Measurements from ENCODE around the gene TCEAL9.

TCEAL9 gene

GRCh38 chrX:103372886-103373285 lies 16.6 kb downstream of the TCEAL9 start:
- Histone ChIP-seq H4K91ac (ENCODE audit: low read depth, low read length) (no peak overlapping the region), H3K27ac (ENCODE audit: low read depth, low read length) (no peak overlapping the region), H3K14ac (ENCODE audit: low read length) (no peak overlapping the region), H3K79me1 (ENCODE audit: low read length) (peaks cover 10% of the 10 kb centered on the region), H2BK120ac (ENCODE audit: insufficient read depth, low read length, poor library complexity) (no peak overlapping the region), H2AK5ac (ENCODE audit: low read length) (no peak overlapping the region), H3K23ac (ENCODE audit: low read length) (no peak overlapping the region), H3K36me3 (ENCODE audit: control insufficient read depth in 1 of 2, insufficient read depth in 2 of 2, low read length in 2 of 2) (peaks cover 0 to 2% of the 10 kb centered on the region in 2 experiments), H3K79me2 (ENCODE audit: control insufficient read depth, insufficient read depth, low read length, poor library complexity) (peaks cover 9% of the 10 kb centered on the region), H2AFZ (ENCODE audit: insufficient read depth, low read length, poor library complexity) (no peak overlapping the region), H3K4me3 (ENCODE audit: low read depth, low read length) (no peak overlapping the region), H3K4me1 (ENCODE audit: control insufficient read depth in 1 of 2, insufficient read depth in 2 of 2, low read length in 2 of 2) (no peaks in the 10 kb centered on the region), H3K9me3 (ENCODE audit: insufficient read depth, low read depth, low read length) (no peaks in the 10 kb centered on the region), H3K27me3 (ENCODE audit: insufficient read depth, low read length) (no peaks in the 10 kb centered on the region), H3K9ac (ENCODE audit: low read length) (no peak overlapping the region), H2BK12ac (ENCODE audit: low read length) (no peak overlapping the region), H4K8ac (ENCODE audit: low read depth, low read length) (no peak overlapping the region), H3K4me2 (ENCODE audit: low read length) (no peak overlapping the region), H3K18ac (ENCODE audit: low read length) (no peak overlapping the region), H4K12ac (ENCODE audit: low read depth, low read length) (no peak overlapping the region), H2BK5ac (ENCODE audit: low read depth, low read length, poor library complexity) (no peak overlapping the region), H3K4ac (ENCODE audit: low read depth, low read length) (no peak overlapping the region)
- no peak for DNase-seq
- WGBS (ENCODE audit: extremely low coverage, insufficient coverage, insufficient read length): no CpG with 5 or more reads among the region's 2 CpGs

GRCh38 chrX:103373581-103373980 lies 17.3 kb downstream of the TCEAL9 start:
- H3K4me3 ChIP-seq (ENCODE audit: low read depth, low read length): no peak overlapping the region
- peaks cover 9% of the 10 kb centered on the region for H3K79me2 ChIP-seq (ENCODE audit: control insufficient read depth, insufficient read depth, low read length, poor library complexity)
- H2AFZ ChIP-seq (ENCODE audit: insufficient read depth, low read length, poor library complexity): no peak overlapping the region
- H2AK5ac ChIP-seq (ENCODE audit: low read length): no peak overlapping the region
- H3K4me2 ChIP-seq (ENCODE audit: low read length): no peak overlapping the region
- H3K4ac ChIP-seq (ENCODE audit: low read depth, low read length): no peak overlapping the region
- DNase-seq: no peak
- no peak overlapping the region for H3K9ac ChIP-seq (ENCODE audit: low read length)
- H3K36me3 ChIP-seq (ENCODE audit: control insufficient read depth in 1 of 2, insufficient read depth in 2 of 2, low read length in 2 of 2): peaks cover under 1 to 3% of the 10 kb centered on the region in 2 experiments
- H3K79me1 ChIP-seq (ENCODE audit: low read length): peaks cover 10% of the 10 kb centered on the region
- H3K23ac ChIP-seq (ENCODE audit: low read length): no peak overlapping the region
- no peak overlapping the region for H3K27ac ChIP-seq (ENCODE audit: low read depth, low read length)
- H3K27me3 ChIP-seq (ENCODE audit: insufficient read depth, low read length): no peaks in the 10 kb centered on the region
- H3K9me3 ChIP-seq (ENCODE audit: insufficient read depth, low read depth, low read length): no peaks in the 10 kb centered on the region
- H3K4me1 ChIP-seq (ENCODE audit: control insufficient read depth in 1 of 2, insufficient read depth in 2 of 2, low read length in 2 of 2): no peaks in the 10 kb centered on the region
- H2BK5ac ChIP-seq (ENCODE audit: low read depth, low read length, poor library complexity): no peak overlapping the region
- no CpG with 5 or more reads among the region's 3 CpGs for WGBS (ENCODE audit: extremely low coverage, insufficient coverage, insufficient read length)
- H4K91ac ChIP-seq (ENCODE audit: low read depth, low read length): no peak overlapping the region
- H4K8ac ChIP-seq (ENCODE audit: low read depth, low read length): no peak overlapping the region
- no peak overlapping the region for H3K18ac ChIP-seq (ENCODE audit: low read length)
- H2BK120ac ChIP-seq (ENCODE audit: insufficient read depth, low read length, poor library complexity): no peak overlapping the region
- no peak overlapping the region for H3K14ac ChIP-seq (ENCODE audit: low read length)
- H4K12ac ChIP-seq (ENCODE audit: low read depth, low read length): no peak overlapping the region
- no peak overlapping the region for H2BK12ac ChIP-seq (ENCODE audit: low read length)

GRCh38 chrX:103376118-103376978 lies 20.0 kb downstream of the TCEAL9 start, which contains the start of gene BEX3:
Gene BEX3, plus strand, starts transcription at chrX:103376538. Its CDS starts 984 bp downstream, at chrX:103377522.
- Histone ChIP-seq H4K8ac (ENCODE audit: low read depth, low read length) (peak within 1 kb of the TSS; percentile 94), H3K4me2 (ENCODE audit: low read length) (peak within 1 kb of the TSS; percentile 83), H3K27me3 (ENCODE audit: insufficient read depth, low read length) (no peaks in the 10 kb centered on the region), H3K9me3 (ENCODE audit: insufficient read depth, low read depth, low read length) (no peaks in the 10 kb centered on the region), H2BK120ac (ENCODE audit: insufficient read depth, low read length, poor library complexity) (peak within 1 kb of the TSS; percentile 94), H3K18ac (ENCODE audit: low read length) (peak within 1 kb of the TSS; percentile 92), H2BK5ac (ENCODE audit: low read depth, low read length, poor library complexity) (peak within 1 kb of the TSS; percentile 95), H2AFZ (ENCODE audit: insufficient read depth, low read length, poor library complexity) (peak within 1 kb of the TSS; percentile 93), H3K4me3 (ENCODE audit: low read depth, low read length) (peak within 1 kb of the TSS; percentile 86), H4K91ac (ENCODE audit: low read depth, low read length) (peak within 1 kb of the TSS; percentile 94), H4K12ac (ENCODE audit: low read depth, low read length) (peak within 1 kb of the TSS; percentile 94), H3K4me1 (ENCODE audit: control insufficient read depth in 1 of 2, insufficient read depth in 2 of 2, low read length in 2 of 2) (no peaks in the 10 kb centered on the region), H3K27ac (ENCODE audit: low read depth, low read length) (peak within 1 kb of the TSS; percentile 75), H3K9ac (ENCODE audit: low read length) (peak within 1 kb of the TSS; percentile 96), H3K23ac (ENCODE audit: low read length) (no peak within 1 kb of the TSS), H3K4ac (ENCODE audit: low read depth, low read length) (peak within 1 kb of the TSS; percentile 98), H3K79me1 (ENCODE audit: low read length) (peaks cover 10% of the 10 kb centered on the region), H3K14ac (ENCODE audit: low read length) (peak within 1 kb of the TSS; percentile 99), H2BK12ac (ENCODE audit: low read length) (no peak within 1 kb of the TSS), H3K79me2 (ENCODE audit: control insufficient read depth, insufficient read depth, low read length, poor library complexity) (peaks cover 9% of the 10 kb centered on the region), H2AK5ac (ENCODE audit: low read length) (peak within 1 kb of the TSS; percentile 77), H3K36me3 (ENCODE audit: control insufficient read depth in 1 of 2, insufficient read depth in 2 of 2, low read length in 2 of 2) (peaks cover 3% of the 10 kb centered on the region in 2 experiments)
- DNase-seq: peak in 1 of 2 donors; percentile 31
- WGBS (ENCODE audit: extremely low coverage, insufficient coverage, insufficient read length): no CpG with 5 or more reads among the region's 62 CpGs

GRCh38 chrX:103376979-103377324 lies 20.6 kb downstream of the TCEAL9 start:
- Histone ChIP-seq H3K27ac (ENCODE audit: low read depth, low read length) (peak overlapping the region; percentile 75), H4K91ac (ENCODE audit: low read depth, low read length) (no peak overlapping the region), H3K23ac (ENCODE audit: low read length) (no peak overlapping the region), H4K8ac (ENCODE audit: low read depth, low read length) (peak overlapping the region; percentile 65), H3K4ac (ENCODE audit: low read depth, low read length) (no peak overlapping the region), H3K9me3 (ENCODE audit: insufficient read depth, low read depth, low read length) (no peaks in the 10 kb centered on the region), H3K18ac (ENCODE audit: low read length) (peak overlapping the region; percentile 92), H3K4me1 (ENCODE audit: control insufficient read depth in 1 of 2, insufficient read depth in 2 of 2, low read length in 2 of 2) (no peaks in the 10 kb centered on the region), H3K36me3 (ENCODE audit: control insufficient read depth in 1 of 2, insufficient read depth in 2 of 2, low read length in 2 of 2) (peaks cover 3% of the 10 kb centered on the region in 2 experiments), H2BK12ac (ENCODE audit: low read length) (no peak overlapping the region), H4K12ac (ENCODE audit: low read depth, low read length) (peak overlapping the region; percentile 62), H3K14ac (ENCODE audit: low read length) (peak overlapping the region; percentile 77), H3K4me3 (ENCODE audit: low read depth, low read length) (peak overlapping the region; percentile 86), H3K4me2 (ENCODE audit: low read length) (peak overlapping the region; percentile 83), H3K27me3 (ENCODE audit: insufficient read depth, low read length) (no peaks in the 10 kb centered on the region), H2AFZ (ENCODE audit: insufficient read depth, low read length, poor library complexity) (no peak overlapping the region), H2AK5ac (ENCODE audit: low read length) (no peak overlapping the region), H2BK5ac (ENCODE audit: low read depth, low read length, poor library complexity) (peak overlapping the region; percentile 56), H3K9ac (ENCODE audit: low read length) (peak overlapping the region; percentile 78), H2BK120ac (ENCODE audit: insufficient read depth, low read length, poor library complexity) (no peak overlapping the region), H3K79me2 (ENCODE audit: control insufficient read depth, insufficient read depth, low read length, poor library complexity) (peaks cover 9% of the 10 kb centered on the region), H3K79me1 (ENCODE audit: low read length) (peaks cover 10% of the 10 kb centered on the region)
- no CpG with 5 or more reads among the region's 19 CpGs for WGBS (ENCODE audit: extremely low coverage, insufficient coverage, insufficient read length)
- no peak for DNase-seq

Data from trophoblast cell (in vitro differentiated cells and primary cell).